AG09319 (cell line): ENCODE measurements around the gene TMEM40.

Experiments used
- DNase-seq: peaks from one replicate; pipeline ENCODE4 v3.0.0-alpha.2; 2010; ENCODE audit warnings: low read depth; ENCODE audit errors: extremely low read depth
- CTCF ChIP-seq: IDR thresholded peaks from 2 replicates; pipeline ENCODE4 v1.5.1; 2011; ENCODE audit warnings: low read depth, mild to moderate bottlenecking, inconsistent platforms, low read length, moderate library complexity

Gene TMEM40

DNA sequence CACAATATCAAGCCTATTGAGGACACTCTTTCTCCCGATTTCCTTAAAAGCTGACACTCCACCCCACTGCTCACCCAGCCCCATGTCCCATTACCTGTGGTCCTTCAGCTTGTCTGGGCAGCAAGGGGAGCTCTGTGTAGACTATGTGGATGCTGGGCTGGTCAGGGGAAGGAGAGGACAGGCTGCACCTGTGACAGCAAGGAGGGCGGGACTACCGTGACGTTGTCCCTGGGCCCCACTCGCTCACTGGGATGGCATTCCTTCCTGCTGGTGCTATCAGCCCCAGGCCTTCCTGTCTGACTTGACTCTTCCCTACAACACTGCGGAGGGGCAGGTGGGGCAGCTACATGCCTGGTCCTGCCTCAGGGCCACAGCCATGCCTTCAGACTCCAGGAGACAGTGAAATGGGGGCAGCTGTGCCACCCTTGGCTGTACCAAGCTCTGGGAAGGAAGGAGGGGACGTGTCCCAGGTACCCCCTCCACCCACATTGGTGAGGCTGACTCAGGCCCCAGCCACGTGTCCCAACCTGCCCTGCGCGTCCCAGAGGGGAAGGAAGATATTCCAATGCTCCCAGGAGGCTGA lies at the start of gene TMEM40:
TMEM40 (minus strand) TSS at position 163 of the 583 bp plus-strand sequence. CDS start 9,427 bp downstream, outside the sequence.
- no peak for TF ChIP-seq CTCF
- DNase-seq: no peak

- TF ChIP-seq CTCF: no peak
- DNase-seq: no peak
These were observed 49.5 kb upstream of the TMEM40 start for GRCh38 chr3:12808587-12808986.

GRCh38 chr3:12807601-12808359 lies 48.7 kb upstream of the TMEM40 start:
- no peak for TF ChIP-seq CTCF

GRCh38 chr3:12807066-12807465 lies 48.0 kb upstream of the TMEM40 start:
- DNase-seq: no peak
- no peak for TF ChIP-seq CTCF

More at GRCh38 chr3:12807601-12808359, 48.7 kb upstream of the TMEM40 start:
- DNase-seq: no peak

GRCh38 chr3:12803371-12803770 lies 44.3 kb upstream of the TMEM40 start:
- no peak for TF ChIP-seq CTCF
- DNase-seq: no peak

DNA sequence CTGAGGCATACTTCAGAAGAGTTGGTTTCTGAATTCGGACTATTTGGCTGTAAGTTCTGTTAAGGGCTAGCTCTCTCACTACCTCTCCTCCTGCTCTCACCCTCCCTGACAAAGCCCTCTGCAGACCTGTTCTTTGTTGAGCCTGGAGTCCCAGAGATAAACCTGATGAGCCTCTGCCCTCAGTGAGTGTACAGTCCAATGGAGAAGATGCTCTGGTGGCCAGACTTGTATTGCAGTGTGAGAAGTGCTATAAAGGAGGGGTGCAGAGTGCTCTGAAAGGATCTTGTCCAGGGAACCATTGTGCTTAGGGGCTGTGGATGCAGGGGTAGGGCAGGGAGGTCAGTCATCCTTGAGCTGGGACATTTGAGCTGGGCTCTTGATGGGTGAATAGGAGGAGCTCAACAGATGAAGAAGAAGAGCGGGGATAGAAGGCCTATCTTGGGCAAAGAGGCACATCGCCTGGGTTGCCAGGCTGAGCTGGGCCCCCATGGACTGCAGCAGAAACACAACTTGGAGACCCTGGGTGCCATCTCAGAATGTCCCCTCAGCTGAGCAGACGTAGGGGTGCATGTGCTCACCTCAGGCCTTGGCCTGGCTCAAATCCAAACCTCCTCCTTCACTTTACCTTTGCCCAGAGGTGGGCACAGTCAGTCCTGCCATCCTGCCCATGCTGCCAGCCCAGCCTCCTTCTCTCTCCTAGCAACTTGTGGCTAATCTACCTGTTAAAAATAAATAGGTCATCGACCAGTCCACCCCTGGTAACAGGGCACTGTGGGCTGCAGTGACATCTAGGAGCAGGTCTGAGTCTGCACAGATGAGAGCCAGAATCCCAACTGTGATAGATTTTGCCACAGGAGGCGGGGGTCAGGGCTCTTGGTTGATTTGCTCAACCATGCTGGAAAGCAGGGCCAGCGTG lies 40.7 kb upstream of the TMEM40 start:
- DNase-seq: no peak
- TF ChIP-seq CTCF: no peak
